ENCODE measurements around the gene CNNM2.
"Not testable (repeated sequence)": the region's sequence is repeated elsewhere in the genome, so short reads cannot be mapped to it uniquely, and the experiment has no call there.

Gene CNNM2

DNA sequence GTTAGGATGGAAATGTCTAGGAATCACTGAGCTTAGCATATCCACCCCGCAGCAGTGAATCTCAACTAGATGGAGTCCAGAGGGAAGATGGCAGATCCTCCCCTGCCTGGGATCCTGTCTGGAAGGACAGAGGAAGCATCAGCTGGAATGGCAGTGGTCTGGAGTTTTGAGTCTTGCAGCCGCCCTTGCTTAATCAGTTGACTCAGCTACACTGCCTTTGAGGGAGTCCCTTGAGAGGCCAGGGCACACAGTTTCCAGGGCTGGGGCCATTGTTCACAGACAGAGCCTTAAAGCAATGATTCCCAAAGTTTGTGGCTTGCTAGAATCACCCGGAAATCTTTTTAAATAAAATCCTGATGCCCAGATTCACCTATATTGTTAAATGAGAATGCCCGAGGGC lies 146.9 kb downstream of the CNNM2 start:
- no peaks in the 10 kb centered on the region for H3K27me3 Mint-ChIP-seq
- H3K27ac Mint-ChIP-seq, result no peak overlapping the region
- H3K4me3 Mint-ChIP-seq, result no peak overlapping the region
- peaks cover 15% of the 10 kb centered on the region for H3K4me1 Mint-ChIP-seq
- ATAC-seq (no peak), DNase-seq (no peak)
- H3K9me3 Mint-ChIP-seq, result no peaks in the 10 kb centered on the region

DNA sequence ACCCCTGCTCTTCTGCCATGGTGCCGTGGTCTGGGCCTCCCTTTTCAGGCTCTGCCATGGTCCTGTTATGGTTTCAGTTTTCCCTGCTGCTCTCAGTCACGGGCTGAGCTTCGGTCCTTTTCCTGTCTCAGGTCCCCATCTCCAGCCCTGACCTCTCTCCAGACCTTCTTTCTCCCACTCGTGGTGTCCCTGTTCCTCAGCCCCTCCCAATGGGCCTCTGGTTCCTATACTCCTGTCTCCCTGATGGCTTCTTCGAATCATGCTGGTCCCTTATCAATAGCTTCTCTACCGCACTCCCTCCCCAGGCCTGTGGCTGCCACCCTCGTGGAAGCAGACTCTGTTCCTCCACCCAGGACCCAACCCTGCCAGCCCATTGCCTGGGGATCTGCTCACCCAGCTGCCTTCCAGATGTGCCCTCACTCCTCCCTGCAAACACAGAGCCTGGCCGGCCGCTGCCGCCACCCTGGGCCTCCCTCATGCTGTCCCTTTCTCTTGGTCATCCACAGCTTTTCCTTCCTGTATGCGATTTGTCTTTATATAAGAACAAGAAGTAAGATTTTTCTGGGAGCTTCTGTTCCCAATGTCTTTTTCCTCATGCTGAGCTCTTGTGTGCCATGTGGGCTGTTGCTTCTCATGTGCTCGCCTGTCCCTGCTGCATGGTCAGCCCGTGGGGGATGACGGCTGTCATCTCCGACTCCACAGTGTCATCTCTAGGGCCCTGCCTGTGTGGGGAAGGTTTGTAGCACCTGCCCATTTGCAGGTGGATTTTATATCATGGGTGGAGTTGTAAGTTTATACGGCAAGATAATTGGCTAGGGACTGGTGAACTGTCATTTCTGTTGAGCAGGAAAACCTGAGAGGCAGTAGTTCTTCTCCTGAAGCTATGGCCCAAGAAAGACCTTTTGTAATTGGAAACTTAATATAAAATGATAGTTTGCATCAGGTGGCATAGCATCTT lies 148.3 kb downstream of the CNNM2 start:
- peaks cover 25% of the 10 kb centered on the region for H3K4me1 Mint-ChIP-seq
- DNase-seq, result no peak
- peak overlapping the region in 1 of 2 donors; percentile 79 for H3K27ac Mint-ChIP-seq
- no peaks in the 10 kb centered on the region for H3K9me3 Mint-ChIP-seq
- no peak for ATAC-seq
- H3K27me3 Mint-ChIP-seq, result no peaks in the 10 kb centered on the region
- H3K4me3 Mint-ChIP-seq, result no peak overlapping the region

DNA sequence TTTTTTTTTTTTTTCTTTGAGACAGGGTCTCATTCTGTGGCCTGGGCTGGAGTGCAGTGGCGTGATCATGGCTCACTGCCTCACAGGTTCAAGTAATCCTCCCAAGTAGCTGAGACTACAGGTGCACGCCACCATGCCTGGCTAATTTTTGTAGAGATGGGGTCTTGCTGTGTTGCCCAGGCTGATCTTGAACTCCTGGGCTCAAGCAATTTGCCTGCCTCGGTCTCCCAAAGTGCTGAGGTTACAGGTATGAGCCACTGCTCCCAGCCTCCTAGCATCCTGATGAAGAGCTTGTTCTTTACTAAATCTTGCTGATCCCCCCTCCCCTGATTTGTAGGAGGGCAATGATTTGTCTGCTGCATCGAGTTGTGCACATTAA lies 149.0 kb downstream of the CNNM2 start:
- H3K9me3 Mint-ChIP-seq, ATAC-seq, DNase-seq, H3K4me3 Mint-ChIP-seq, H3K27me3 Mint-ChIP-seq: not testable (repeated sequence)
- Mint-ChIP-seq H3K27ac (peak overlapping the region in 1 of 2 donors; percentile 22), H3K4me1 (peaks cover 25% of the 10 kb centered on the region)

DNA sequence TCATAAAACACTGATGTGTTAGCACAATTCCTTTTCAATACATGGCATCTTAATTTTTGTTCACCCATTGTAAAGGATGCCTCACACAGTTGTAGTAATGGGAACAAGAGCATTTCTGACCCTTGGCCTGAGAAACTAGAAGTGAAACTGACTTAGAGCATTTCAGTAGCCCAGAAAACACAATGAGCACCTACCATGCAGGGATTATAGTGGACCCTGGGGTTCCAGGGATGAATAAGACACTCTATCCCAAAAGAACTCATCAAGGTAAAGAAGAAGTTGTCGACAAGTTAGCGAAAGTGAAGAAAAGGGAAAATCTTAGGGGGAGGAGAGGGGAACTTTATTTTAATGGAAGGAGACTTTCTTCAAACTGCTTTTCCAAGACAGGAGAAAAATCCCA lies 149.4 kb downstream of the CNNM2 start:
- DNase-seq, result no peak
- Mint-ChIP-seq H3K4me3 (no peak overlapping the region), H3K27ac (peak overlapping the region; percentile 22 to 84), H3K4me1 (peaks cover 25% of the 10 kb centered on the region), H3K27me3 (no peaks in the 10 kb centered on the region), H3K9me3 (no peaks in the 10 kb centered on the region)
- ATAC-seq, result no peak

DNA sequence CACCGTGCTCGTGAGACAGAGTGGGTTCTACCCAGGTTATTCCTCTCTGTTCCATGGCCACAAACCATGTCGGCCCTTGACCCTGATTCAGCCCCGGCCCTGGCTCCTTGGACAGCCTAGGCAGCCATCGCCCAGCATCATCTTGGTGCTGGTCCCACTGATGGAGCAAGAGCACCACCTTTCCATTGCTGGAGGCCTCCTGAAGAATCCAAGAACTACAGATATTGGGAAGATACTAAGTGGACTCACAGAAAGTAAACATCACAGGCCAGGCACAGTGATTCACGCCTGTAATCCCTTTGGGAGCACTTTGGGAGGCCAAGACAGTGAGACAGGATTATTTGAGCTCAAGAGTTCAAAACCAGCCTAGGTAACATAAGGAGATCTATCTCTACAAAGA lies 149.9 kb downstream of the CNNM2 start:
- no peaks in the 10 kb centered on the region for H3K9me3 Mint-ChIP-seq
- DNase-seq (no peak), ATAC-seq (no peak)
- no peak overlapping the region for H3K27ac Mint-ChIP-seq
- peaks cover 25% of the 10 kb centered on the region for H3K4me1 Mint-ChIP-seq
- no peak overlapping the region for H3K4me3 Mint-ChIP-seq
- no peaks in the 10 kb centered on the region for H3K27me3 Mint-ChIP-seq

DNA sequence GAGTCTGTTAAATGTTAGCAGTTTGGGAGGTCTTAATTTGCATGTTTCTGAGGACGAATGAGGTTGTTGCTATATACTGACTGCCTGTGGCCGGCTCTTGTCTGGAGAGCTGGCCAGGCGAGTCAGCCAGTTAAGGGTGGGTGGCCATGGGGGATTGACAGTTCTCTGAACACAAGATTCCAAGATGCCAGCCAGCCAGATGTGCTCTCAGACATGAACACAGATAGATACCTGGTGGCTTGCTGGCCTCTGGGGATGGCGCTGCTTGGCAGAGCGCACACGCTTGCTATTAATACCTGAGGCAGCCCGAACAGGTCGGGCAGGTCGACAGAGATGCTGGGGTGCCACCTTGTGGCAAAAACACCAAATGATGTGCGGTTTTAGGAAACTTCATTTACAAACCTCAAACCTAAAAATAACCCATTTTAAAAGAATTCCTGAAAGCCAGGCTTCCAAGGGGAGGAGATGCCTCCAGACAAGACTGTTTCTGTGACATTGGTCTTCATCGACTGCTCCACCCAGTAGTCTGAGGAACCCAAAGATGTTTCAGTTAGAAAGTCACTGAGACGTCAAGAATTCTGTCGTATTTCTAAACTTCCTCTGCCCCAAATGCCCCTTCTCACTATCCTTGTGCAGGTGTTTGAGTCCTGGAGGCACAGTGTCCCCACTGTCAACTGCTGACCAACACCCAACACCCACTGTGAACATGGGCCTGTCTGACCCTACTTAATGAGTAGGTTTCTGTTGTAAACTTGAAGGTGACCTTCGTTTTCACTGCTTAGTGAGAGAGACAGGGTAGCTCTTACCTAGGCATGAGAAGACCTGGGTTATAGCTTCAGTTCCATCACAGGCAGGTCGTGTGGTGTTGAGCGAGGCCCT lies 151.6 kb downstream of the CNNM2 start:
- Mint-ChIP-seq H3K4me1 (peaks cover 25% of the 10 kb centered on the region), H3K9me3 (no peaks in the 10 kb centered on the region), H3K27ac (no peak overlapping the region), H3K4me3 (peak overlapping the region; percentile 22 to 30), H3K27me3 (no peaks in the 10 kb centered on the region)
- DNase-seq (peak; percentile 54 to 66), ATAC-seq (peak; percentile 85)

DNA sequence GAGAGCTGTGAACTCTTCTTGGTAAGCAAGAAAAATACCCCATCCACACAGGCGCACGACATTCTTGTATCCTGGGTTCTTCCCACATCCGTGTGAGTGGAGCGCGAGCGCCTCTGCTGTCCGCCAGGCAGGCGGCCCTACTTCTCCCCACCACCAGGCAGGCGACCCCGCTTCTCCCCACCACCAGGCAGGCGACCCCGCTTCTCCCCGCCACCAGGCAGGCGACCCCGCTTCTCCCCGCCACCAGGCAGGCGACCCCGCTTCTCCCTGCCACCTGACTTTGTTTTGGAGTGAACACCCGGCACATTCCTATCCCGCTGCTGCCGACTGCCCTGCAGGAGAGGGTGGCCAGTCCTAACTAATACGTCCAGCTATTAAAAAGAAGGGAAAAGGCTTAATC lies 154.2 kb downstream of the CNNM2 start:
- Mint-ChIP-seq H3K4me1 (peaks cover 25% of the 10 kb centered on the region), H3K4me3 (no peak overlapping the region), H3K27ac (no peak overlapping the region), H3K9me3 (no peaks in the 10 kb centered on the region), H3K27me3 (no peaks in the 10 kb centered on the region)
- DNase-seq, result no peak
- no peak for ATAC-seq

DNA sequence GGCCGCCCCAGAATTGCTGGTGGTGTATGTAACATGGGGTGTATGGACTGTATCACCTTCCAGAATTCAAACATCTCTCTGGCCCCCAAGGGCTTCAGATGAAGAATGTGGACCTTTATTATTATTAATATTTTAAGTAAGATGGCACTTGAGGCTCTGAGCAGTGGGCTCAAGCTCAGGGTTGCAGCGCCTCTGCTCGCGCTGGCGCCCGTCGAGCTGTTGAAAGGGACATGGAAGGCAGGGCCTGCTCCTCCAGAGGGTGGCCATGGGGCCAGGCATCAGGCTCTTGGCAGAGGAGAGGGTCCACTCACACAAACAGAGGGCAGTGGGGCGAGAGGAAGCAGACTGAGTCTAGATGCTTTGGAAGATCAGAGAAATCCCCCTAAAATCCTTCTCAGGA lies 154.8 kb downstream of the CNNM2 start:
- Mint-ChIP-seq H3K4me1 (peaks cover 25% of the 10 kb centered on the region), H3K27me3 (no peaks in the 10 kb centered on the region), H3K27ac (no peak overlapping the region), H3K4me3 (no peak overlapping the region), H3K9me3 (no peaks in the 10 kb centered on the region)
- ATAC-seq, result no peak
- no peak for DNase-seq

DNA sequence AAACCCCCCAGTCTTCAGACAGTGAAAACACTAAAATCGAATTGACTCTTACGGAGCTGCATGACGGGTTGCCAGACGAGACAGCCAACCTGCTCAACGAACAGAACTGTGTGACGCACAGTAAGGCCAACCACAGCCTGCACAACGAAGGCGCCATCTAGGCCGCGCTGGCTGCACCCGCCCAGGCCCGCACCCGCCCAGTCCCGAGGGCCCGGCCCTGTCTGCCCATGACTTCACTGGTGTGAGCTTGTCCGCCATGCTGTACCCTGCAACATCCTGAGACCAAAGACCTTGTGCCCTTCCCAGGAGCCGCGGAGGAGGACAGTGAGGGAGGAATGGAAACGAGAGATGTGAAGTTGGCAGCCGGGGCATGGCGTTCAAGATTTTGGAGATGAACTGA lies 158.9 kb downstream of the CNNM2 start:
- ATAC-seq, result no peak
- H3K9me3 Mint-ChIP-seq, result no peaks in the 10 kb centered on the region
- no peak overlapping the region for H3K4me3 Mint-ChIP-seq
- no peak for DNase-seq
- H3K27me3 Mint-ChIP-seq, result no peaks in the 10 kb centered on the region
- H3K27ac Mint-ChIP-seq, result no peak overlapping the region
- no peaks in the 10 kb centered on the region for H3K4me1 Mint-ChIP-seq

DNA sequence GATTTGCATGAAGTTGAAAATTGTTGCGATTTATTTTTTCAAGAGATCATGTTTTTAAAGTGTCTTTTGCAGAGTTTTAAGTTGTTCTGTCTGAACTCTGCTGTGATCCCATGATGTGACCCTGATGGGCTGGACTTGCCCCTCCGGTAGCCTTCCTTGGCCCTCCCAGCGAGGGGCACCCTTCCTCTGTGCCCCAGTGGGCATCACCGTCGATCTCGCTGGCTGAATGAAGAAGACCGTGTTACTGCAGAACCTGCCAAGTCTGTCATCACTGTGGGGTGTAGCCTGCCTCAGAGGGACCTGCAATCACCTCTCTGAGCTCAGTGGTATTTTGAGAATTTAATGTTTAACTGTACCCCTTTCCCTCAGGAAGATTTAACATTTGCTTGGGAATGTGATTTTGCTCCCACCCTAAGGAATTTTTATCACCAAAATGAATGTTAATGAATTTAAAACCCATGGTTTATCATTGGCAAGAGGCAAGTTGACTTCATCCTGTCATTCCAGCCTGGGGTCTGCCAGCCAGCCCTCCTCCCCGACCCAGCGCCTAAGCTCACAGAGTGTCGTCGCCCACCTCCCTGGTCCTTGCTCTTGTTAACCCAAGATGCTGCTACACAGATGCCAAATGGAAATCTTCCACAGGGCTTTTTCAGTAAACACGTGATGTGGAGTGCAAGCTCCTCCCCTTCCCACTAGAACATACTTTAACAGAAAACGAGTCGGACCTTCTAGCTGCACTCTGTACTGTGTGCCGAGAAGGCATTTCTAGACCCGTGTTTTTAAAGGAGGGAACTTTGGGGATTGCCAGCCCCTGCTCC lies 159.6 kb downstream of the CNNM2 start:
- no peak overlapping the region for H3K4me3 Mint-ChIP-seq

DNA sequence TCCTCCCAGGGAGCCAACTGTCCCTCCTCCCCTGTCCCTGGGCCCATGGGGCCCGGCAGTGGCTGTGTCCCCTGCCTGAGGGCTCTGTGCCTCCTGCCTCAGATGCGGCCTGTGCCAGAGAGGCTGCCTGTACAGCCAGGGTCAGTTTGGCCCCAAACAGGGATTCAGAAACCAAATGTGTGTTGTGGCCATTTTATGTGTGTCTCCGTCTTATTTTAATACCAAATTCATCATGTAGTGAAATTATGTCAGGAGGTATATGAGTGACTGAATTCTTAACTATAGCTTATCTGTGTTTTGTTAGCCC lies 160.2 kb downstream of the CNNM2 start:
- ATAC-seq, result no peak
- Mint-ChIP-seq H3K27me3 (no peaks in the 10 kb centered on the region), H3K4me1 (no peaks in the 10 kb centered on the region), H3K9me3 (no peaks in the 10 kb centered on the region), H3K27ac (no peak overlapping the region), H3K4me3 (no peak overlapping the region)
- no peak for DNase-seq

More for the DNA sequence above, 159.6 kb downstream of the CNNM2 start:
- Mint-ChIP-seq H3K9me3 (no peaks in the 10 kb centered on the region), H3K27me3 (no peaks in the 10 kb centered on the region), H3K27ac (no peak overlapping the region), H3K4me1 (no peaks in the 10 kb centered on the region)
- no peak for DNase-seq
- ATAC-seq, result no peak

DNA sequence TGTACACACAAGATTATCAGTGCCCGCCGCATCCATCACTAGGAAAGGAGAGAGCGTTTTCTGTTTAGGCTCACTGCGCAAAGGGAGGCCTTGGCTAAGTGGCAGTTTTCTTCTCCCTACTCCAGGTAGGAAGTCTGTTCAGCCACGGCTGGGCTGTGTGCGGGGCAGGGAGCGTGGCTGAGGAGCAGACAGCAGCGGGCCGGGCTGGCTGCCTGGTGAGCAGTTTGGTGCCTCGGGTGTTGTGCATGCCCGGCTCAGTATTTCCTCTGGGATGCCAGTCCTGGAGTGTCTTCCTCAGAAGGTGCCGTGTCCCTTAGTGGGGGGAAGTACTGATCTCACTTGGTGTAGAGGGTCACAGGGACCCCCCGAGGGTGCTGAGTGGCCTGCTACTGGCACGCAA lies 160.6 kb downstream of the CNNM2 start:
- no peaks in the 10 kb centered on the region for H3K27me3 Mint-ChIP-seq
- no peaks in the 10 kb centered on the region for H3K9me3 Mint-ChIP-seq
- no peak overlapping the region for H3K4me3 Mint-ChIP-seq
- no peak overlapping the region for H3K27ac Mint-ChIP-seq
- ATAC-seq (no peak), DNase-seq (no peak)
- H3K4me1 Mint-ChIP-seq, result no peaks in the 10 kb centered on the region

DNA sequence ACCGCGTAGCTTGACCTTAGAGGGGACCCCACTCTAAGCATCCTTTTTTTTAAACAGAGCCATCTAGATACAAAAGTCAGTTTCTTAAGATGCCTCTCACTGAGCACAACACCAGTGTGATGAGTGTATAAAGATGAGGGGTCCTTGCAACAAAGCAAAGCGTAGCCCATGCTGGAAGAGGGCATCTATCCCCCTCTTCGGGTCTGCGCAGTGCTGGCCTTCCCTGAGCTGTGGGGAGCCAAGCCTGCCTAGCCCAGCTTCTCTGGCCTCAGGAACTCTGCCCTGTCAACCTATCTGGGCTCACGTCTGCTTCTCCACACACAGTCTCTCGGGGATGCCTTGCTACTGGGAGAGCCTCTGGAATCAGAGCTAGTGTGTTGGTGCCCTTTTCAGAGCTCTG lies 161.0 kb downstream of the CNNM2 start:
- H3K4me3 Mint-ChIP-seq, result no peak overlapping the region
- no peak overlapping the region for H3K27ac Mint-ChIP-seq
- H3K9me3 Mint-ChIP-seq, result no peaks in the 10 kb centered on the region
- ATAC-seq, result peak; percentile 18
- no peaks in the 10 kb centered on the region for H3K4me1 Mint-ChIP-seq
- H3K27me3 Mint-ChIP-seq, result no peaks in the 10 kb centered on the region
- no peak for DNase-seq

DNA sequence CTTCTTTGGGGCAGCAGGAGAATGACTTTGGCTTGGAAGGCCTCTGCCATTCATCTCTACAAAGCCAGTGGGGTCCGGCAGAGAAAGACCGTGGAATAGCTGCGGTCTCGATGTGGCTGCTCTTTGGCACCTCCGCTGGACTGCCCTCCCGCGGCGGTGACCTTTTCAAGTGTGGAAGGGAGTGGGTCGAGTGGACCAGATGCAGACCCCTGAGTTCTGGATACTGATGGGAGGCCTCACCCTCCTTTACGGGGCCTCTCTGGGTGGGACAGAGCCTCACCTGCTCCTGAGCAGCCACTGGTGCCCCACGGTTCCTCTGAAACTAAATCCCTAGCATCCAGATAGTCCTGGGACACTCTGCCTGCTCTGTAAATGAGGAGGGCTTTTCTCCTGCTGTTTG lies 161.9 kb downstream of the CNNM2 start:
- no peak for ATAC-seq
- Mint-ChIP-seq H3K27ac (peak overlapping the region in 1 of 2 donors; percentile 56), H3K4me3 (no peak overlapping the region), H3K27me3 (no peaks in the 10 kb centered on the region), H3K9me3 (no peaks in the 10 kb centered on the region), H3K4me1 (no peaks in the 10 kb centered on the region)
- DNase-seq, result no peak

DNA sequence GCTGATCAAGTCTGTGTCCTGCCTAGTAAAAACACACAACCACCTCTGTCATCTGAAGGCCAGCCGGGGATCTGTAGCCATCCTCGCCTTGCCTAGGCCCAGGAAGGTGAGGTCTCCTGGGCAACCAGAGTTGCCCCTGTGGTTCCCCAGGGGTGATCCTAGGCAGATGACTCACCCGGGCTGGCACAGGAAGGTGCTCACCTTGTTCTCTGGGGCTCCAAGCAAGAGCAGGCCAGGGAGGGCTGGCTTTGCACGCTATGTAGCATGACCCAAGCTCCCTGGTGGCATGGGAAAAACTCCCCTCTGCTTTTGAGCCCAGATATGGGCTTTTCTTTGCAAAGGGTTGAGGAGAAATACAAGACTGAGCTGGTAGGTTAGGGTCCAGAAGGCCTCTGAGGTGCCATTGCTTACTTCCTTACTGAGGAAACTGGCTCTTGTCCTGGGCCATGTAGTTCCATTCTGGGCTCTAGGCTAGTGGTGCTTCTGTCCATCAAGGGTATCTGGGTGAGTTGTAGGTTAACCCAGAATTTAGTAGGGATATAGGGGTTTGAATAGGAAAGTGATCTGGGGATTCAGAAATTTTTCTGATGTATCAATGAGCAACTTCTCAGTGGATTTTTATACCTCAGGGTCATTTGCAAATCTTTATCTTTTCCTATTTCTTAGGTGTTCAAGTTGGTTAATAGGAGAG lies 162.9 kb downstream of the CNNM2 start:
- Mint-ChIP-seq H3K27ac (peak overlapping the region in 1 of 2 donors; percentile 56), H3K4me3 (no peak overlapping the region), H3K9me3 (no peaks in the 10 kb centered on the region), H3K4me1 (no peaks in the 10 kb centered on the region), H3K27me3 (no peaks in the 10 kb centered on the region)
- ATAC-seq (peak; percentile 58), DNase-seq (no peak)

All from stimulated activated naive CD8-positive, alpha-beta T cell treated with anti-CD3 and anti-CD28 coated beads, Interleukin-15, amount 100 ng/mL, for 72 hours (primary cell).